ENCODE results near the gene BICC1. TPM values are rescaled to one million over a fixed set of nuclear protein-coding genes. Genes with fewer than 3 reads are reported as not detected.

The BICC1 gene
- total and polyA plus RNA-seq, 4 donors = 0.82 to 6.1 (median 4.5) TPM

GRCh38 chr10:58859526-58859925 lies 346.9 kb downstream of the BICC1 start:
- no peak for DNase-seq (ENCODE audit: low spot score)
- no peaks in the 10 kb centered on the region for H3K9me3 ChIP-seq (ENCODE audit: control insufficient read depth in 4 of 4, low read length in 3 of 4)
- no peaks in the 10 kb centered on the region for H3K36me3 ChIP-seq (ENCODE audit: control insufficient read depth in 4 of 4, insufficient read depth in 3 of 4, low read depth in 1 of 4, low read length in 3 of 4)
- no peak overlapping the region for H3K9ac ChIP-seq (ENCODE audit: low read depth in 1 of 2, low read length in 2 of 2)
- no peak overlapping the region for H3K27ac ChIP-seq (ENCODE audit: low read depth in 1 of 2, low read length in 2 of 2)
- H3K4me3 ChIP-seq (ENCODE audit: low read depth in 1 of 3, low read length in 3 of 3) = no peak overlapping the region
- no peaks in the 10 kb centered on the region for H3K4me1 ChIP-seq (ENCODE audit: control insufficient read depth in 4 of 4, insufficient read depth in 4 of 4, low read length in 3 of 4)
- WGBS = 69% methylated on average over 2 of the region's 2 CpGs
- no peaks in the 10 kb centered on the region for H3K27me3 ChIP-seq (ENCODE audit: control insufficient read depth in 4 of 4, insufficient read depth in 4 of 4, low read length in 3 of 4)
- TF ChIP-seq REST (IDR thresholded peaks at IDR 0.05) = no peak
- TF ChIP-seq EGR1 (IDR thresholded peaks at IDR 0.05; ENCODE audit: low read depth in 2 of 2) = no peak
- TF ChIP-seq ZBTB33 (IDR thresholded peaks at IDR 0.05) = no peak
- TF ChIP-seq MAX (IDR thresholded peaks at IDR 0.05) = no peak
- no peak for TF ChIP-seq FOXA2 (IDR thresholded peaks at IDR 0.05)
- TF ChIP-seq FOXA1 (IDR thresholded peaks at IDR 0.05) = no peak
- TF ChIP-seq JUND (IDR thresholded peaks at IDR 0.05) = no peak
- TF ChIP-seq ATF3 (IDR thresholded peaks at IDR 0.05) = no peak
- no peak for TF ChIP-seq HNF4G (IDR thresholded peaks at IDR 0.05)
- TF ChIP-seq CTCF (IDR thresholded peaks at IDR 0.05; ENCODE audit: low read depth, low read length, missing input control) = no peak
- no peak for TF ChIP-seq HNF4A (conservative IDR thresholded peaks at IDR 0.05)
- TF ChIP-seq NR2F2 (IDR thresholded peaks at IDR 0.05) = no peak
- no peak for TF ChIP-seq YY1 (IDR thresholded peaks at IDR 0.05)
- no peak for TF ChIP-seq RAD21 (IDR thresholded peaks at IDR 0.05)

- no peaks in the 10 kb centered on the region for H3K27me3 ChIP-seq (ENCODE audit: control insufficient read depth in 4 of 4, insufficient read depth in 4 of 4, low read length in 3 of 4)
- H3K36me3 ChIP-seq (ENCODE audit: control insufficient read depth in 4 of 4, insufficient read depth in 3 of 4, low read depth in 1 of 4, low read length in 3 of 4) = no peaks in the 10 kb centered on the region
- DNase-seq (ENCODE audit: low spot score) = no peak
- no peaks in the 10 kb centered on the region for H3K9me3 ChIP-seq (ENCODE audit: control insufficient read depth in 4 of 4, low read length in 3 of 4)
- TF ChIP-seq YY1 (IDR thresholded peaks at IDR 0.05) (no peak), RAD21 (IDR thresholded peaks at IDR 0.05) (no peak), RXRA (IDR thresholded peaks at IDR 0.05) (no peak), GABPA (IDR thresholded peaks at IDR 0.05 in 1 of 2, conservative IDR thresholded peaks at IDR 0.05 in 1 of 2) (no peak), CTCF (IDR thresholded peaks at IDR 0.05; ENCODE audit: low read depth, low read length, missing input control) (no peak), HNF4A (conservative IDR thresholded peaks at IDR 0.05) (no peak), JUND (IDR thresholded peaks at IDR 0.05) (no peak), TAF1 (conservative IDR thresholded peaks at IDR 0.05) (no peak), SP1 (IDR thresholded peaks at IDR 0.05) (no peak)
- H3K9ac ChIP-seq (ENCODE audit: low read depth in 1 of 2, low read length in 2 of 2) = no peak overlapping the region
- no peak overlapping the region for H3K4me3 ChIP-seq (ENCODE audit: low read depth in 1 of 3, low read length in 3 of 3)
- no peak overlapping the region for H3K27ac ChIP-seq (ENCODE audit: low read depth in 1 of 2, low read length in 2 of 2)
- H3K4me1 ChIP-seq (ENCODE audit: control insufficient read depth in 4 of 4, insufficient read depth in 4 of 4, low read length in 3 of 4) = peaks cover 4 to 9% (median 6%) of the 10 kb centered on the region in 4 donors
These were observed 355.0 kb downstream of the BICC1 start for GRCh38 chr10:58867683-58868082.

Measured in liver (tissue), 9 donors.